ENCODE measurements around the gene FKBP3. TPM values are rescaled to one million over a fixed set of nuclear protein-coding genes. Genes with fewer than 3 reads are reported as not detected.

FKBP3 gene
- total RNA-seq, 6 experiments from 2014 or later, result 25.0 to 32.9 (median 27.2) TPM

- intact Hi-C loops (cut with DNase I), result no loop called here
- H3K27me3 ChIP-seq, result no peaks in the 10 kb centered on the region
- whole genome bisulfite sequencing (ENCODE audit: insufficient coverage, low coverage, low lambda C conversion rate, missing lambda C conversion rate), result 78% methylated on average over 6 of the region's 6 CpGs
- H3K4me1 ChIP-seq, result peaks cover 0 to 7% (median 3%) of the 10 kb centered on the region in 4 donors
- ATAC-seq, result peak in 2 of 4 donors; percentile 33 to 63
- H3K4me3 ChIP-seq, result no peak overlapping the region
- H3K36me3 ChIP-seq, result peaks cover 0 to 56% (median 21%) of the 10 kb centered on the region in 4 donors
- H3K27ac ChIP-seq, result no peak overlapping the region
- TF ChIP-seq CTCF (IDR thresholded peaks at IDR 0.05), result no peak
- no peak for TF ChIP-seq POLR2A (IDR thresholded peaks at IDR 0.05)
- no peaks in the 10 kb centered on the region for H3K9me3 ChIP-seq
- no peak for DNase-seq
Measured at GRCh38 chr14:45112896-45113781, 21.1 kb downstream of the FKBP3 start.

- no peaks in the 10 kb centered on the region for H3K4me1 ChIP-seq
- no peak overlapping the region for H3K27ac ChIP-seq
- no peaks in the 10 kb centered on the region for H3K27me3 ChIP-seq
- no peaks in the 10 kb centered on the region for H3K9me3 ChIP-seq
- DNase-seq (no peak), ATAC-seq (no peak)
- WGBS (ENCODE audit: insufficient coverage, low coverage, low lambda C conversion rate, missing lambda C conversion rate), result 89% methylated on average over 1 of the region's 1 CpG
- intact Hi-C loops (cut with DNase I), result no loop called here
- peaks cover 0 to 46% (median 6%) of the 10 kb centered on the region in 4 donors for H3K36me3 ChIP-seq
- TF ChIP-seq CTCF (IDR thresholded peaks at IDR 0.05) (no peak), POLR2A (IDR thresholded peaks at IDR 0.05) (no peak)
- H3K4me3 ChIP-seq, result no peak overlapping the region
Measured at GRCh38 chr14:45104561-45104960, 29.7 kb downstream of the FKBP3 start.

- no peak for TF ChIP-seq CTCF (IDR thresholded peaks at IDR 0.05)
- no peak for TF ChIP-seq POLR2A (IDR thresholded peaks at IDR 0.05)
- DNase-seq (no peak), ATAC-seq (no peak)
- no peak overlapping the region for H3K4me3 ChIP-seq
- no peak overlapping the region for H3K27ac ChIP-seq
- intact Hi-C loops (cut with DNase I), result no loop called here
- H3K36me3 ChIP-seq, result peaks cover 0 to 45% (median 5%) of the 10 kb centered on the region in 4 donors
- H3K4me1 ChIP-seq, result no peaks in the 10 kb centered on the region
- H3K9me3 ChIP-seq, result no peaks in the 10 kb centered on the region
- H3K27me3 ChIP-seq, result no peaks in the 10 kb centered on the region
Measured at GRCh38 chr14:45103806-45104205, 30.5 kb downstream of the FKBP3 start.

GRCh38 chr14:45096218-45096617 lies 38.1 kb downstream of the FKBP3 start:
- WGBS (ENCODE audit: insufficient coverage, low coverage, low lambda C conversion rate, missing lambda C conversion rate), result 95% methylated on average over 3 of the region's 4 CpGs
- no peaks in the 10 kb centered on the region for H3K9me3 ChIP-seq
- H3K27ac ChIP-seq, result no peak overlapping the region
- DNase-seq, result no peak
- intact Hi-C loops (cut with DNase I), result no loop called here
- TF ChIP-seq CTCF (IDR thresholded peaks at IDR 0.05), result no peak
- TF ChIP-seq POLR2A (IDR thresholded peaks at IDR 0.05), result no peak
- H3K4me1 ChIP-seq, result no peaks in the 10 kb centered on the region
- no peak overlapping the region for H3K4me3 ChIP-seq
- no peaks in the 10 kb centered on the region for H3K27me3 ChIP-seq
- H3K36me3 ChIP-seq, result peaks cover 0 to 44% (median 11%) of the 10 kb centered on the region in 4 donors
- no peak for ATAC-seq
